HG03095 (cell line): Measurements from ENCODE around the gene ELP5.
A peak's percentile ranks its signal among the peaks of the same experiment; 100 is the strongest.

Source experiments
- ATAC-seq: cut with Tn5 transposase; IDR thresholded peaks from one replicate; pipeline ENCODE4 v1.9.1; 2021; ENCODE audit warnings: moderate library complexity; ENCODE audit not compliant: unreplicated experiment

ELP5 gene

DNA sequence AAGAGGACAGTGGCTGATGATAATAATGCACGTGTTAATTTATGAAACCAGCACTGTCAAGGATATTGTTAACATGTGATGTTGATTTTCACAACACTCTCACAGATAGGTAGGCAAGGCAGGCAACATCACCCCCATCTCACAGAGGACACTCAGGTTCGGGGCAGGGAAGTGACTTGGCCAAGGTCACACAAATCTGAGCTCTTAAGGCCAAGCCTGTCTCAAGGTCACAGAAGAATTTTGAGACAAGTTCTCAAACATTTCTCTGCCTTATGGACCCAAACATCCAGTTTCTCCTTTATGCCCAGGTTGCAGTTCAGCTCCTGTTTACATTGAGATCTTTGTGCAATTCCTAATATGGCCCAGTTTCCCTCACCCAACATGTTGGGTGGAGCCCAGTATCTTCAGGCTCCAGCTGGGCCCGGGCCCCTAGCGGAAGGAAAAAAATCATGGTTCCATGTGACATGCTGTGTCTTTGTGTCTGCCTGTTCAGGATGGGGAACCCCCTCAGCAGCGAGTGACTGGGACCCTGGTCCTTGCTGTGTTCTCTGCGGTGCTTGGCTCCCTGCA is 30.8 kb downstream of the ELP5 start:
- no peak for ATAC-seq

DNA sequence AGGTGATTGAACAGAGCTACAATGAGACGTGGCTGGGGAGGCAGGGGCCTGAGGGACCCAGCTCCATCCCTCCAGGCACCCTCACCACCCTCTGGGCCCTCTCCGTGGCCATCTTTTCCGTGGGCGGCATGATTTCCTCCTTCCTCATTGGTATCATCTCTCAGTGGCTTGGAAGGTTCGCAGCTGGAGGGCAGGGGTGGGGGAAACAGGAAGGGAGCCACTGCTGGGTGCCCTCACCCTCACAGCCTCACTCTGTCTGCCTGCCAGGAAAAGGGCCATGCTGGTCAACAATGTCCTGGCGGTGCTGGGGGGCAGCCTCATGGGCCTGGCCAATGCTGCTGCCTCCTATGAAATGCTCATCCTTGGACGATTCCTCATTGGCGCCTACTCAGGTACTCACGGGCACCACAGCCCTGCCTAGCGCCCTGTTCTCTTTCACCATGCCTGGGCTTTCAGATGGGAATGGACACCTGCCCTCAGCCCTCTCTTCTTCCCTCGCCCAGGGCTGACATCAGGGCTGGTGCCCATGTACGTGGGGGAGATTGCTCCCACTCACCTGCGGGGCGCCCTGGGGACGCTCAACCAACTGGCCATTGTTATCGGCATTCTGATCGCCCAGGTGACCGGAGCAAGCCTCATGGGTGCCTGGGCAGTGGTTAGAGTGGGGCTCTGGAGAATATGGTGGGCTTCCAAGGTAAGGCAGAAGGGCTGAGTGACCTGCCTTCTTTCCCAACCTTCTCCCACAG is 31.6 kb downstream of the ELP5 start:
- ATAC-seq = no peak

DNA sequence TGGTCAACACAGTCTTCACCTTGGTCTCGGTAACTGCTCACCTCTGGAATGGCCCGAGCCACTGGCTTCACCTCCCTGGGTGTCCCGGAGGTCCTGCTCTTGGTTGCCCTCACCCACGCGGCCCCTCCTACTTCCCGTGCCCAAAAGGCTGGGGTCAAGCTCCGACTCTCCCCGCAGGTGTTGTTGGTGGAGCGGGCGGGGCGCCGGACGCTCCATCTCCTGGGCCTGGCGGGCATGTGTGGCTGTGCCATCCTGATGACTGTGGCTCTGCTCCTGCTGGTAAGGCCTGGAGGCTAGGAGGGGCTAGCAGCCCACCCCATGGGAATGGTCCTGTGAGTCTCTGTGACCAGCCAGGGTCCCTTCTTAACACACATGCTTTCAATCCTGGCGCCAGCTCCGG is 32.9 kb downstream of the ELP5 start:
- ATAC-seq = no peak

DNA sequence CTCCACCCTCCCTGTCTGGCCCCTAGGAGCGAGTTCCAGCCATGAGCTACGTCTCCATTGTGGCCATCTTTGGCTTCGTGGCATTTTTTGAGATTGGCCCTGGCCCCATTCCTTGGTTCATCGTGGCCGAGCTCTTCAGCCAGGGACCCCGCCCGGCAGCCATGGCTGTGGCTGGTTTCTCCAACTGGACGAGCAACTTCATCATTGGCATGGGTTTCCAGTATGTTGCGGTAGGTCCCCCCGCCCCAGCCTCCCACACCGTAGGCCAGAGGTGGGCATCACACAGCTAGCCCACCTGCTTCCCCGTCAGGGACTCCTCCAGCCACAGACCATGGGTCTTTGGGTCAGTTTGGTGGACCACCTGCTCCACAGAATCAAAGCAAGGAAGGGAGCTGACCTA is 33.7 kb downstream of the ELP5 start:
- ATAC-seq = no peak

DNA sequence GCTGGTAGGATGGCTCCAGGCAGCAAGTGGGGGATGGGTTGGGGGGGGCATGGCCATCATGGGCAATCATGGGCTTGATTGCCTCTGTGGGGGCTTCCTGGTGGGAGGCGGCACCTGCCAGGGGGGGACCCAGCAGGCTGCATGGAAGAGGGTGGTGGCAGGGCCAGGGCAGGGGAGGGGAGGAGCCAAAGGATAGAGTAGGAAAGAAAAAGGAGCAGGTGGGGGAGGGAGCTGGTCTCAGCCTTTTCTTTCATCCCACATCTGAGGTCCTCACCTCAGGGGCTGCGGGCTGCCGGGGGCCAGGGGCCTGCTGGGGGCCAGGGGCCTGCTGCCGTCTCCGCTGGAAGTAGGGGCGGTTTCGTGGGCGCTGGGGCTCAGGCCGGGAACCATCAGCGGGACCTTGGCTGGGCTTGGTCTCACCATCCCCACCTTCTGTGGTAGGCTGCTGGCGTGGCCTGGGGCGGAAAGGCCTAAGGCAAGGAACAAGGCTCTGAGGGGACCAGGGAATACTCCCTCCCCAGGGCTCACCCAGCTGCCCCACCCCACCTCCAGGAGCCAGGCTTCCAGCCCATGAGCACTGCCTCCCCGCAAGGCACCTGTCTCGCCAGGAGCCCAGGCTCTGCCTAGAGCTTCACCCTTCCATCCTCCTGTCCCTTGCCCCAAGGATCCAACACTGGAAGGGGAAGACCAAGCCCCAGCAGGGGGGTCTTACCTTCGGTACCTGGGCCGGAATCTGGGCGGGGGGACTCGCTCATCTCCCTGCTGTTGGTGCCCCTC is 37.4 kb downstream of the ELP5 start:
- no peak for ATAC-seq

DNA sequence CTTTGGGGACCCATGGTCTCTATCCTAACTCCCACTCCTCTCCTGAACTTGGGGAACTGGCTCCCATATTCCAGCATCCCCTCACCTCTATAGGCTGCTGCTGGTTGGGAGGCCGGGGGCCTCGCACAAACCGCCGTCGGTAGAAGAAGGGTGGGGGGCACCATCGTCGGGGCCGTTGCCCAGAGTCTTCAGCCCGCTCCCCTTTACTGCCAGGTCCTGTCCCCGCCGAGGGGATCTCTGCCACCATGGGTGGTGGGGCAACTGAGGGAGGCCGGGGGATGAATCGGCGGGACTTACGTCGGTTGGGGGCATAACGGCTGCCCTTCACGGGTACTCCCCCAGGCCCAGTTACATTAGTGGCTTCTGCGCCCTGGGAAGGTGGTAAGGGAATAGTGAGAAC is 38.2 kb downstream of the ELP5 start:
- ATAC-seq = no peak

DNA sequence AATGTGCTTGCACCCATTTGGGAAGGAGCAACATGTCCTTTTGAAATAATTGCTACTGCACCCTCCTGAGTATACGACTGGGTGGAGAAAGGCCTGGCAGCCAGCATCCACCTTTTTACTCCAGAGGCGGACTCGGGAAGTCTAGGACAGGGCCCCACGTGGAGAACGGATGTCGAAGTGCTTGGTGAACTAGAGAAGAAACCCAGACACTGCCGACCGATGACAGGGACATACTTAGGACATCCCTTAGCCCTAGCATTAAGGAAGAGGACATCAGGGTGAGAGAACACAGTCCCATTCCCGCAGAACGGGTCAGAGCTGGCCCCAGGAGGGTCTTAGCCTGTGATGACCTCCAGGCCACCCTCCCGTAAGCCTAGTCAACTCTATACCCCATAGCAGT is 38.7 kb downstream of the ELP5 start:
- no peak for ATAC-seq

DNA sequence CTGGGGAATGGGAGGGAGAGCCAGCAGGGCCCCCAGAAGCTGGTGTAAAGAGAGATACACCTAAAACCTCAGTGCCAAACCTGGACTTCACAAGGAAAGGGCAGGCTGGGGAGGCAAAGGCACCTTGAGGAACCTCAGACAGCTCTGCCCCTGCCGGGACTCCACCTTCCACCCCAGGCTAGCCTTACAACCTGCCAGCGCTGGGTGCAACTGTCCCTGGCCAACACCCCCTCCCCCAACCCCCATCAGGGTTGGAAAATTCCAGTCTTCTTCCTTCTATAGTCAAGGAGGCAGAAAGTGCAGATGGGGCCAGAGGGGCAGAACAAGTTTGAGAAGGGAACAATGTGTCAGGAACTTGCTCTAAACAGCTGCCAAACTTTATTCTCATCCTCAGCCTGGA is 40.2 kb downstream of the ELP5 start:
- no peak for ATAC-seq

DNA sequence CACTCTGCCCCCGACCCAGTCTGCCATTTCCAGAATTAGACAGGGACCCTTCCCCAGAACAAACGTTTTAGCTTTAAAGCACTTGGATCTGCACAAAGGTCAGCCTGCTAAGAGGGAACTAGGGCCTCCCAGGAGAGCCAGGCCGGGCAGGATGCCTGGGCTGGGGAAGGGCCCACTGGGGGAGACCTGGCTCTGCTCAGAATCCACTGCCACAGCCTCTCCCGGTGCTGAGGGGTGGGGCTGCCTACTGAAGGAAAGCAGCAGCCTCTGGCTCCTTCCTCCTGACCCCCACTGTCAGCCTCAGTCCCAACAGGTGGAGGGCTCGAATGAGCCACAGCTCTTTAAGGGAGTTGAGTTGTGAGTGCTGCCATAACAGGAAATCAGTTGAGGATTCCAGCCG is 40.7 kb downstream of the ELP5 start:
- no peak for ATAC-seq

DNA sequence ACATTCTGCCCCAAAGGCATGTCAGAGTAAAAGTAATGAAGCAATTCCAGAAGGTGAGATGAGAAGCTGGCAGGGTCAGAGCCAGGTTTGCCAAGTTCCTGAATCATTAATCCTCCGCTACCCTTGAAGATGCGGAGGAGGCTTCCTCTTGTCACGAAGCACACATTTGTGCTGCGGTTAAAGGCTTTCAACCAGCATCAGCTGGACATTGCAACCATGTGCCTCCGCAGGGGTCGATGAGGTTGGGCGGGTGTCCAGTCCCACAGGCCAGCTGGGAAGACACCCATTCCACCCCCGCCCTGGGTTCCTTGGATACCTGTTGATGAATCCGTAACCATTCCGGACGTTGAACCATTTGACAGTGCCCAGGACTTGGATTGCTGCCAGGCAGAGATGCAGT is 41.1 kb downstream of the ELP5 start:
- no peak for ATAC-seq

DNA sequence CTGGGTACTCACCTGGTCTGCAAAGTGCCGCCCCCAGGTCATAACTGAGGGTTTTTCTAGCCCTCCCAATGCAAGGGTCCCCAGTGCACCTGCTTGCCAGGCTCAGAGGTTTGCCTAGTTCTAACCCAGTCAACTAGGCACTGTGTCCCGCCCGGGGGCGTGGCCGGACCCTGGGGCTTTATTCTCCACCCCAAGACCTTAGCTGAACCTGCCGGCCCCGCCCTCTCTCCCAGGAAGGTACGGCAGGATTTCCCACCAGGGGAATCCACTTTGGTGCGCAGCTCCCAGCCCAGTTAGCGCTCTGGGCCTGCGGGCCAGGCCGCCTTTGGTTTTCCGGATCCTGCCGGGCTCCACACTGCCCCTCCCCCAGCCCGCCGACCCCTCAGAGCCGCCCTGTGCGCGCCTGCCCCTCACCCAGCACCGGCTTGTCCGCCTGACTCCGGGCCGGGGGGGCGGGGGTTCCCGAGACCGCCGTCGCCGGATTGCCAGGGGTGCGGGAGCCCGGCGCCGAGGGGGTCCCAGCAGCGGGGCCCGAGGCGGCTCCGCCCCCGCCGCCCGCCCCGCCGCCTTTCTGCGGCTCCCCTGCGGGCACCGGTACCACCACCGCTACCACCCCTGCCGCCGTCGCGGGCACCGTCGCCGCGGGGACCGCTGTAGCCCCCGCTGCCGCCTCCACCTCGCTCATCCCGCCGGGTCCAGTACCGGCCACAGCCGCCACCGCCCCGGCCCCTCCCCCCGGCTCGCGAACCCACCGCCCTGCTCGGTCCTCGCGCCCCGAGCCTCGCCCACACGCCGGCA is 42.0 kb downstream of the ELP5 start:
- ATAC-seq = no peak

DNA sequence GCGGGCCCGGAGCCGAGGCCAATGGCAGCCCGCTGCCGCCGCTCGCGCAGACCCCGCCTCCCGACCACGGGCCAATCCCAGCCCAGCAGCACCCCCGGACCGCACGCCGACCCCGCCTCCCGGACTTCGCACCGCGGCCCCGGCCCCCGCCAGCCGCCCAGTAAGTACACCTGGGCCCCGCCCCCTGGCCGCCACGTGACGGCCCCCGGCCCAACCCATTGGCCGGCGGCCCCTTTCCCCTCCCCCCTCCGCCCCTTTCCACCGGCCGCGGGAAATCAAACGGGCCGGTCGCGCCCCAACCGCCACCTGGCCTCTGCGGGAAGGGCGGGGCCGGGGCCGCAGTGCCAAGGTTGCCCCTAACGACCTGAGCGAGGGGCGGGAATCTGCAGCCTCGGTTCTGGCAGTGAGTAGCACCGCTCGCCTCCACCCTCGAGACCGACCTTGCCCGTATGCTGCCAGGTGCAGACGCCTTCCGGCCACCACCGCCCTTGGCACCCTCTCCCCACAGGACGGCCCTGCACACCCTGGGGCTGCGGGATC is 42.7 kb downstream of the ELP5 start, which contains the start of gene YBX2:
YBX2 (minus strand) TSS at position 26 of the 540 bp plus-strand sequence. CDS start 139 bp downstream, outside the sequence.
- no peak for ATAC-seq

DNA sequence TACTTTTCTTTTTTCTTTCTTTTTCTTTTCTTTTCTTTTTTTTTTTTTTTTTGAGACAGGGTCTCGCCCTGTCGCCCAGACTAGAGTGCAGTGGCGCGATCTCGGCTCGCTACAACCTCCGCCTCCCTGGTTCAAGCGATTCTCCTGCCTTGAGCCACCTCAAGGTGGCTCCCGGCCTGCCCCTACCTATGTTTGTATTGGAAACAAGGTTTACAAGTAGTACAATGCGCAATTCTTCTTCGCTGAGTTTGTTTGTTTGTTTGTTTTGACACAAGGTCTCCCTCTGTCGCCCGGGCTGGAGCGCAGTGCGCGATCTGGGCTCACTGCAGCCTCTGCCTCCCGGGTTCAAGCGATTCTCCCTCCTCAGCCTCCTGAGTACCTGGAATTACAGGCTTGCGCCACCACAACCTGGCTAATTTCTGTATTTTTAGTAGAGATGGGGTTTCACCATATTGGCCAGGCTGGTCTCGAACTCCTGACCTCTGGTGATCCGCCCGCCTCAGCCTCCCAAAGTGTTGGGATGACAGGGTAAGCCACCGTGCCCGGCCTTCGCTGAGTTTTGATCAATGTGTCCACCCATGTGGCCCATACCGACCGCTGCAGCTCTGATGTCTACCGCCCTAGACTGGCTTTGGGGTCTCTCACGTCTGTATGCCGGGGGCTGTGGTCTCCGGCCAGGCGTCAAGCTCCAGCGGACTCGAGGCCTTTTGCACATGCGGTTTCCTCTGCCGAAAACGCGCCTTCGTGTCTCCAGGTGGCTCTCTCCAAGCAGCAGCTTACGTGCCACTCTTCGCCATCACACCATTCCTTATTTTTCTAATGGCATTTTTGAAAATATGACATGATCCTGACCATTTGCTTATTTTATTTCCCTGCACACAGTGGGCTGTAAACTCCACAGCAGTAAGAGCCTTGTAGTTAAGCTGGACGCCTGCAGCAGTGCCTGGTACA is 43.5 kb downstream of the ELP5 start:
- ATAC-seq = no peak

DNA sequence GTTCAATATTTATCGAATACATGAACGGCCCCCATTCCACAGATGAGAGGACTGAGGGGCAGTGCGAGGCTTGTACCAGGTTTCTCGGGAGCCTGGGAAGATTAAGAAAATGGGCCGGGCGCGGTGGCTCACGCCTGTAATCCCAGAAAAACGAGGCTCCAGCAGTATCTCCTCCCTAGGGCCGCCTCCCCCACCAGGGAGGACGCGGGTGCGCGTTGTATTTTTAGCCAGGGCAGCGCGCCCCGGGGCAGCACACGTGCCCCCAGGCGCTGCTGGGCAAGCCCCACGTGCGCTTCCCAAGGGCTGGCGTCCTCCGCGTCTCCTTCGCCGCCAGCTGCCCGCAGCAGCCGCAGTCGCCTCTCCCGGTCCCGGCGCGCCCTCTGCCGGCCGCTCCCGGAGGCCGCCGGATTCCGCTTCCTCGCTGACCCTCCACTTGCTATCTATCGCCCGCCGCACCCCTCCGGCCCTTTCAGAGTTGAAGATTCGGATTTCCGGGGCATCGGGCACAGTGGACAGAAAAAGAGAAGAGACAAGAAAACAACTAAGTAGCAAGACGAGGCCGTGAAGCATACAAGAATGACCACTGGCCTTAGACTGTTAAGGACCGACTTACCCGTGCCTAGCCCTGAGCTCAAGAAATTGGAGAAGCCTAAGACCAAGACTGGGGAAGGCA is 44.3 kb downstream of the ELP5 start:
- no peak for ATAC-seq

DNA sequence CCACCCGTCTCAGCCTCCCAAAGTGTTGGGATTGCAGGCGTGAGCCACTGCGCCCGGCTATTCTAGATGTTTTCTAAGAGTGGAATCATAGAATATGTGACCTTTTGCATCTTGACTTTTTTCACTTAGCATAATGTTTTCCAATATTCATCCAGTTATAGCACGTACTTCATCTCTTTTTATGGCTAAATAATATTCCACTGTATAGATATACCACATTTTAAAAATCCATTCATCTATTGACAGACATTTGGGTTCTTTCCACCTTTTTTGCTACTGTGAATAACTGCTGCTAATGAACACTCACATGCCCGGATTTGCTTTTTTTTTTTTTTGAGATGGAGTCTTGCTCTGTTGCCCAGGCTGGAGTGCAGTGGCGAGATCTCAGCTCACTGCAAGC is 52.2 kb downstream of the ELP5 start:
- no peak for ATAC-seq

DNA sequence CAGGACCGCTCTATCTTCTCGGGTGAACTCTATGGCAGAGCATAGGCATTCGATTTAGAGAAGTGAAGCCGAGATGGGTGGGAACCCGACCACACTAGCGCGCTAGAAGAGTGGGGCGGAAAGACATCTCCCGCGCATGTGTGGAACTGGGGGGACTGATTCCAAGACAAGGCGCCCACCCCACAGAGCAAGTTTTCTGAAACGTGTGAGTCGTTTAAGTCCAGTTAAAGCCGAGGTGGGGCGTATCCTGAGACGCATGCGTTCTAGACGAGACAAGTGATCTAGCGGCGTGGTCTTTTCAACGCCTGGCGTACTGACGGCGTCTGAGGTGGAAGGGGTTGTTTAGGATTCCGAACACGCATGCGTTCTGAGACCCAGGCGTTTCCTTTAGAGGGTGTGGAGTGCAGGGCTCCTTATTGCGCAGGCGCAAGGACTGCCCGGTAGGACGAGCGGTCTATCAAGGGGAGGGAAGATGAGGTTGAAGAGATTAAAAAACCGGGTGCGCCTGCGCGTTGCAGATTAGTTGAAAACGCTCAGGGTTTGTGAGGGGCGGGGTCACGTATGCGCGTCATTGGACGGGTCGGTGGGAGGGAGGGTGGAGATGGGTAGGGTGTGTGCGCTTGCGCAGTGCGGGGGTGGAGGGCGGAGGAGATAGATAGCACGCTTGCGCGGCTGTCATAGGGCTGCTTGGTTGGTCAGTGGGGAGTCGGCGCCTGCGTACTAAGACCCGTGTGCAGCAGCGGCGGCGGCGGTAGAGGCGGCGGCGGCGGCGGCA is 55.1 kb downstream of the ELP5 start, which contains the start of gene EIF5A:
EIF5A (plus strand) TSS at position 718 of the 775 bp plus-strand sequence. CDS start 2,008 bp downstream, outside the sequence.
- ATAC-seq = peak; percentile 51

DNA sequence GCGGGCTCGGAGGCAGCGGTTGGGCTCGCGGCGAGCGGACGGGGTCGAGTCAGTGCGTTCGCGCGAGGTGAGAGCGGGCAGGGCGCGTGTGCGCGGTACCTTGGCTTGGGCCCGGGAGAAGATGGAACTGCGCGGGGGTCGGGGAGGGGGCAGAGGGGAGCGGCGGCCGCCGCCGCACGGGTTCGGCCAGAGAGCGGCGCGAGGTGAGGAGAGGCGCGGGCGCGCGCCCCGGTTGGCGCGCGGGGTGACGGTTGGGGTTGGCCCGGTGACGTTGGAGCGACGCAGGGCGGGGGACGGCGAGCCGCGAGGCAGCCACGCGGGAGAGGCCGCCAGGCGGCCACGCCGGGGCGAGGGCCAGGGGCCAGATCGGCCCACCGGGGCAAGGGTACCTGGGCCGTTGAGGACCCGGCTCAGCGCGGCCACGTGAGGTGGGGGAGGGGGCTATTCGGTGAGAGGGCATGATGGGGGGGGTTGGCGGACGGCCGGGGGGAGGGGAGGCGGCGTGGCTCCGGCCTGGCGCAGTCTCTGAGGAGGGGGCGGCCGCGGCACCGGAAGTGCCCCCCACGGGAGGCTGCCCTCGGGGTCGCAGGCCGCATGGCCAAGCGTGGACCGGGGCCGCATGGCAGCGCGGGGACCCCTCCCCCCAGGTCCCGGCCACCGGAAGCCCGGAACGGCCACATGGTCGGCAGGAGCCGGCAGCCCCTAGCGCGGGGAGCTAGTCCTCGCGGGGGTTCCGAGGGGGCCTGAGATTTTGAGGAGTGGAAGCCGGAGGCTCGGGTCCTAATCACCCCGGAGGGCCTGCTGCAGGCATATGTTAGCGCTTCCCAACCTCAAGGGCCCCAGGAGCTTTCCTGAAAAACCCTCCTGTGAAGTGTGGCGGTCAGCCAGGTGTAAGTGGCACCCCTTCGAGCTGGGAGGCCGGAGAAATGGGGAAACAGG is 55.9 kb downstream of the ELP5 start:
- no peak for ATAC-seq
